Neural cell (in vitro differentiated cells): ENCODE results near the gene KCNA2. TPM values are rescaled to one million over a fixed set of nuclear protein-coding genes. Genes with fewer than 3 reads are reported as not detected.

Experiments
- H2AFZ ChIP-seq: fragments of 200-600, 300-800 bp; sonication (generic), shearing (Covaris generic); 2 replicates; pipeline ENCODE4 v1.6.0; 2014; ENCODE audit warnings: low read depth, mild to moderate bottlenecking, antibody characterized with exemption, low read length, moderate library complexity
- H3F3A ChIP-seq: fragments of 200-600 bp; shearing (Covaris generic); 2 replicates; pipeline ENCODE4 v1.6.1; 2016; ENCODE audit warnings: mild to moderate bottlenecking, moderate library complexity, mixed read lengths, antibody characterized with exemption, low read length; ENCODE audit not compliant: insufficient read depth, poor library complexity, severe bottlenecking
- H3K27ac ChIP-seq: fragments of 200-600, 300-800 bp; sonication (generic), shearing (Covaris generic); 2 replicates; pipeline ENCODE4 v1.5.1; 2014; ENCODE audit warnings: mild to moderate bottlenecking, low read length, moderate library complexity
- H3K27me3 ChIP-seq: fragments of 300-800, 200-600 bp; sonication (generic), shearing (Covaris generic); 2 replicates; pipeline ENCODE4 v1.6.0; 2014; ENCODE audit warnings: mild to moderate bottlenecking, low read depth, low read length, moderate library complexity; ENCODE audit not compliant: insufficient read depth
- H3K36me3 ChIP-seq: fragments of 300-800, 200-600 bp; sonication (generic), shearing (Covaris generic); 2 replicates; pipeline ENCODE4 v1.5.1; 2014; ENCODE audit warnings: mild to moderate bottlenecking, antibody characterized with exemption, low read length, moderate library complexity; ENCODE audit not compliant: insufficient read depth
- H3K4me2 ChIP-seq: fragments of 300-800, 200-600 bp; sonication (generic), shearing (Covaris generic); 2 replicates; pipeline ENCODE4 v1.6.0; 2014; ENCODE audit warnings: mild to moderate bottlenecking, low read length
- H3K4me3 ChIP-seq: fragments of 300-800, 200-600 bp; sonication (generic), shearing (Covaris generic); 2 replicates; pipeline ENCODE4 v1.5.1; 2014; ENCODE audit warnings: mild to moderate bottlenecking, low read length, moderate library complexity
- H3K79me2 ChIP-seq: fragments of 200-600 bp; shearing (Covaris generic); replicated peaks from 2 replicates; pipeline ENCODE4 v1.6.0; 2014; ENCODE audit warnings: mild to moderate bottlenecking, low read length, moderate library complexity; ENCODE audit not compliant: insufficient read depth
- H3K9ac ChIP-seq: fragments of 300-800, 200-600 bp; sonication (generic), shearing (Covaris generic); 2 replicates; pipeline ENCODE4 v1.6.1; 2016; ENCODE audit warnings: mild to moderate bottlenecking, low read length, mixed read lengths
- H3K9me2 ChIP-seq: fragments of 200-600 bp; shearing (Covaris generic); 2 replicates; pipeline ENCODE4 v1.6.1; 2016; ENCODE audit warnings: mild to moderate bottlenecking, low read length, mixed read lengths; ENCODE audit not compliant: insufficient read depth
- H3K9me3 ChIP-seq: fragments of 200-600, 300-800 bp; sonication (generic), shearing (Covaris generic); 2 replicates; pipeline ENCODE4 v1.6.1; 2016; ENCODE audit warnings: mild to moderate bottlenecking, mixed run types, low read length, moderate library complexity, mixed read lengths
- H4K20me1 ChIP-seq: fragments of 200-600 bp; shearing (Covaris generic); 2 replicates; pipeline ENCODE4 v1.6.1; 2016; ENCODE audit warnings: mild to moderate bottlenecking, mixed run types; ENCODE audit not compliant: insufficient read depth
- CTCF ChIP-seq: fragments of 450-650 bp; IDR thresholded peaks from 2 replicates; pipeline ENCODE4 v1.5.1; 2014; ENCODE audit warnings: antibody characterized with exemption, mild to moderate bottlenecking, moderate library complexity; ENCODE audit not compliant: poor library complexity, severe bottlenecking
- EP300 ChIP-seq: fragments of 450-650 bp; conservative IDR thresholded peaks from 2 replicates; pipeline ENCODE4 v1.6.1; 2014; ENCODE audit warnings: antibody characterized with exemption, mild to moderate bottlenecking, moderate library complexity; ENCODE audit not compliant: poor library complexity, severe bottlenecking
- EZH2 ChIP-seq: fragments of 200-600, 300-800 bp; shearing (Covaris generic), sonication (generic); IDR thresholded peaks from 2 replicates; pipeline ENCODE4 v1.6.1; 2014; ENCODE audit warnings: antibody characterized with exemption, low read length, borderline replicate concordance, mild to moderate bottlenecking; ENCODE audit not compliant: insufficient read depth, poor library complexity, severe bottlenecking
- MXI1 ChIP-seq: fragments of 450-650 bp; conservative IDR thresholded peaks from 2 replicates; pipeline ENCODE4 v1.6.1; 2014; ENCODE audit warnings: antibody characterized with exemption, mild to moderate bottlenecking; ENCODE audit not compliant: poor library complexity, severe bottlenecking
- POLR2AphosphoS5 ChIP-seq: IDR thresholded peaks from 2 replicates; pipeline ENCODE4 v1.6.1; 2012
- RAD21 ChIP-seq: fragments of 450-650 bp; conservative IDR thresholded peaks from 2 replicates; pipeline ENCODE4 v1.6.1; 2014; ENCODE audit warnings: antibody characterized with exemption, mild to moderate bottlenecking, moderate library complexity
- REST ChIP-seq: IDR thresholded peaks from 2 replicates; pipeline ENCODE4 v1.6.1; 2012; ENCODE audit warnings: borderline replicate concordance
- SMC3 ChIP-seq: fragments of 450-650 bp; conservative IDR thresholded peaks from 2 replicates; pipeline ENCODE4 v1.6.1; 2014; ENCODE audit warnings: antibody characterized with exemption, mild to moderate bottlenecking, moderate library complexity; ENCODE audit not compliant: poor library complexity
- TAF1 ChIP-seq: IDR thresholded peaks from 2 replicates; pipeline ENCODE4 v1.6.1; 2012; ENCODE audit warnings: low read depth
- polyA plus RNA-seq: library from polyadenylated mRNA; depleted of rRNA; stranded (reverse); fragments of >200 nt; gene quantifications from 2 replicates; pipeline ENCODE4 v1.2.3, GENCODE V29; 2014

The KCNA2 gene
- polyA plus RNA-seq, 1 donor from 2014 or later = 3.4 TPM

- TF ChIP-seq EZH2 (no peak), CTCF (no peak), SMC3 (no peak), EP300 (no peak), RAD21 (no peak)
- no peaks in the 10 kb centered on the region for H3K9me2 ChIP-seq
These were observed 43.1 kb downstream of the KCNA2 start for GRCh38 chr1:110563089-110563488.

GRCh38 chr1:110561596-110561995 lies 44.6 kb downstream of the KCNA2 start:
- Histone ChIP-seq H3K36me3 (no peaks in the 10 kb centered on the region), H3F3A (no peaks in the 10 kb centered on the region), H3K9me3 (no peaks in the 10 kb centered on the region), H3K9ac (no peak overlapping the region), H2AFZ (no peak overlapping the region), H3K9me2 (no peaks in the 10 kb centered on the region), H3K79me2 (no peaks in the 10 kb centered on the region), H3K27me3 (peaks cover 6% of the 10 kb centered on the region), H3K4me3 (no peak overlapping the region), H3K4me2 (no peak overlapping the region), H3K27ac (no peak overlapping the region), H4K20me1 (no peaks in the 10 kb centered on the region)
- no peak for TF ChIP-seq RAD21
- no peak for TF ChIP-seq TAF1
- no peak for TF ChIP-seq EP300
- no peak for TF ChIP-seq POLR2AphosphoS5
- no peak for TF ChIP-seq MXI1

More at GRCh38 chr1:110563089-110563488, 43.1 kb downstream of the KCNA2 start:
- Histone ChIP-seq H3K4me2 (no peak overlapping the region), H3K36me3 (no peaks in the 10 kb centered on the region), H3F3A (no peaks in the 10 kb centered on the region), H4K20me1 (no peaks in the 10 kb centered on the region), H3K79me2 (no peaks in the 10 kb centered on the region), H3K4me3 (no peak overlapping the region), H2AFZ (no peak overlapping the region), H3K9ac (no peak overlapping the region), H3K27me3 (no peaks in the 10 kb centered on the region), H3K27ac (no peak overlapping the region), H3K9me3 (no peaks in the 10 kb centered on the region)

- H3K4me3 ChIP-seq = no peak overlapping the region
- no peaks in the 10 kb centered on the region for H3K9me2 ChIP-seq
- no peaks in the 10 kb centered on the region for H3F3A ChIP-seq
- no peaks in the 10 kb centered on the region for H3K79me2 ChIP-seq
- H2AFZ ChIP-seq = no peak overlapping the region
- no peak overlapping the region for H3K9ac ChIP-seq
- no peak overlapping the region for H3K4me2 ChIP-seq
- no peak for TF ChIP-seq REST
- TF ChIP-seq EZH2 = no peak
- TF ChIP-seq RAD21 = no peak
- TF ChIP-seq MXI1 = no peak
- no peak for TF ChIP-seq CTCF
- no peak for TF ChIP-seq EP300
- TF ChIP-seq TAF1 = no peak
- TF ChIP-seq POLR2AphosphoS5 = no peak
- peaks cover 31% of the 10 kb centered on the region for H3K27me3 ChIP-seq
- H4K20me1 ChIP-seq = no peaks in the 10 kb centered on the region
- no peak overlapping the region for H3K27ac ChIP-seq
- H3K36me3 ChIP-seq = no peaks in the 10 kb centered on the region
- H3K9me3 ChIP-seq = no peaks in the 10 kb centered on the region
These were observed 47.0 kb downstream of the KCNA2 start for GRCh38 chr1:110559157-110559556.
